ENCODE measurements around the gene C4A.
A peak's percentile ranks its signal among the peaks of the same experiment; 100 is the strongest.

The C4A gene

DNA sequence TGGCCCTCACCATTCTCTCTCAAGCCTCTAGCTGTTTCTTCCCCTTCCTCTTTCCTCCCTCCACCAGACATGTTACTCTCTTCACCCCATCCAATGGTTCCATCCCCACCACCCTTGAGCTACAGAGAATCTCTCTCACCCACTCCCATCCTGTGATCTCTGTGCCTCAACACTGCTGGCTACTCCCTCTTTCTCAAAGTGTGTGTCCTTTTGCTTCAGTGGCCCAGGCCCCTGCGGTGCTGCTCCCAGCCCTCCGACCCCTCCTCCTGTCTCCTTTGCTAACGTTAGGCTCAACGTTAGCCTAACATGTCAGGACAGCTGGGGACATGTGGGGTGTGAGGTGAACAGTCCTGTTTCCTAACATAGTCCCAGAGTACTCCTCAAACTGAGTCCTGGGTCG, 29.0 kb upstream of the C4A start:
- POLR2A ChIA-PET, result interaction anchor here (0.8 to 2.8 kb wide), 7 partner anchors 10 to 138 kb away, joined by 3 to 18 read pairs (median 6); partner anchors contain the start of genes DXO, EHMT2, HSPA1A and HSPA1L
- TF ChIP-seq FOXA1 (IDR thresholded peaks at IDR 0.05) (no peak), BHLHE40 (IDR thresholded peaks at IDR 0.05; ENCODE audit: borderline replicate concordance) (no peak), FOXK2 (IDR thresholded peaks at IDR 0.05) (no peak), SP1 (IDR thresholded peaks at IDR 0.05) (no peak), ZNF384 (IDR thresholded peaks at IDR 0.05) (no peak)
- TF ChIP-seq, protein P1, sequence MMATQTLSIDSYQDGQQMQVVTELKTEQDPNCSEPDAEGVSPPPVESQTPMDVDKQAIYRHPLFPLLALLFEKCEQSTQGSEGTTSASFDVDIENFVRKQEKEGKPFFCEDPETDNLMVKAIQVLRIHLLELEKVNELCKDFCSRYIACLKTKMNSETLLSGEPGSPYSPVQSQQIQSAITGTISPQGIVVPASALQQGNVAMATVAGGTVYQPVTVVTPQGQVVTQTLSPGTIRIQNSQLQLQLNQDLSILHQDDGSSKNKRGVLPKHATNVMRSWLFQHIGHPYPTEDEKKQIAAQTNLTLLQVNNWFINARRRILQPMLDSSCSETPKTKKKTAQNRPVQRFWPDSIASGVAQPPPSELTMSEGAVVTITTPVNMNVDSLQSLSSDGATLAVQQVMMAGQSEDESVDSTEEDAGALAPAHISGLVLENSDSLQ (IDR thresholded peaks at IDR 0.05), result no peak
- DNase-seq (ENCODE audit: extremely low spot score), result no peak
- CTCF ChIA-PET, result interaction anchor here (0.6 to 1.5 kb wide), 9 partner anchors 13 to 114 kb away, joined by 3 to 10 read pairs (median 3); no protein-coding TSS in a partner anchor

- ChIA-PET CTCF (no interaction called here), POLR2A (interaction anchor here (0.9 kb wide), 1 partner anchor 18 kb away, joined by 3 read pairs; the partner anchor contains the start of gene DXO)
- no peak for DNase-seq (ENCODE audit: extremely low spot score)
- no peak for TF ChIP-seq LEF1 (IDR thresholded peaks at IDR 0.05; ENCODE audit: borderline replicate concordance)
- TF ChIP-seq ZNF384 (IDR thresholded peaks at IDR 0.05), result no peak
- no peak for TF ChIP-seq HDGF (IDR thresholded peaks at IDR 0.05; ENCODE audit: borderline replicate concordance)
- TF ChIP-seq FOXA1 (IDR thresholded peaks at IDR 0.05), result no peak
- no peak for TF ChIP-seq ELF4 (IDR thresholded peaks at IDR 0.05)
- TF ChIP-seq FOXM1 (IDR thresholded peaks at IDR 0.05; ENCODE audit: borderline replicate concordance), result no peak
- no peak for TF ChIP-seq NFRKB (IDR thresholded peaks at IDR 0.05)
- TF ChIP-seq CTBP1 (IDR thresholded peaks at IDR 0.05; ENCODE audit: borderline replicate concordance), result no peak
- no peak for TF ChIP-seq SP1 (IDR thresholded peaks at IDR 0.05)
- TF ChIP-seq SUZ12 (IDR thresholded peaks at IDR 0.05), result no peak
- no peak for TF ChIP-seq FOXK2 (IDR thresholded peaks at IDR 0.05)
- TF ChIP-seq, protein P1 (IDR thresholded peaks at IDR 0.05), result no peak
- TF ChIP-seq BHLHE40 (IDR thresholded peaks at IDR 0.05; ENCODE audit: borderline replicate concordance), result no peak
- no peak for TF ChIP-seq L3MBTL2 (conservative IDR thresholded peaks at IDR 0.05)
- TF ChIP-seq ARNT (IDR thresholded peaks at IDR 0.05), result no peak
- TF ChIP-seq TARDBP (IDR thresholded peaks at IDR 0.05), result no peak
Measured at GRCh38 chr6:31954511-31954910, 27.3 kb upstream of the C4A start.

- DNase-seq (ENCODE audit: extremely low spot score), result no peak
Measured at GRCh38 chr6:31956796-31957195, 25.1 kb upstream of the C4A start.

GRCh38 chr6:31958412-31958740, 23.5 kb upstream of the C4A start:
- CTCF ChIA-PET, result interaction anchor here (1.0 kb wide), 1 partner anchor 16 kb away, joined by 3 read pairs; no protein-coding TSS in a partner anchor
- no peak for DNase-seq (ENCODE audit: extremely low spot score)
- POLR2A ChIA-PET, result interaction anchor here (0.6 to 8.0 kb wide), 7 partner anchors 9 to 60 kb away, joined by 3 to 84 read pairs (median 3); partner anchors contain the start of genes DXO and ZBTB12
- TF ChIP-seq ZNF384 (IDR thresholded peaks at IDR 0.05), result no peak
- TF ChIP-seq ELF4 (IDR thresholded peaks at IDR 0.05), result no peak
- TF ChIP-seq SUZ12 (IDR thresholded peaks at IDR 0.05), result no peak
- TF ChIP-seq, protein P1 (IDR thresholded peaks at IDR 0.05), result no peak
- no peak for TF ChIP-seq ARNT (IDR thresholded peaks at IDR 0.05)
- no peak for TF ChIP-seq FOXK2 (IDR thresholded peaks at IDR 0.05)
- TF ChIP-seq FOXA1 (IDR thresholded peaks at IDR 0.05), result no peak
- no peak; the same call in 1 of the 2 replicates for TF ChIP-seq L3MBTL2 (conservative IDR thresholded peaks at IDR 0.05)
- TF ChIP-seq NFRKB (IDR thresholded peaks at IDR 0.05), result no peak
- no peak for TF ChIP-seq CTBP1 (IDR thresholded peaks at IDR 0.05; ENCODE audit: borderline replicate concordance)
- TF ChIP-seq HDGF (IDR thresholded peaks at IDR 0.05; ENCODE audit: borderline replicate concordance), result no peak
- TF ChIP-seq SP1 (IDR thresholded peaks at IDR 0.05), result no peak
- no peak for TF ChIP-seq FOXM1 (IDR thresholded peaks at IDR 0.05; ENCODE audit: borderline replicate concordance)
- TF ChIP-seq LEF1 (IDR thresholded peaks at IDR 0.05; ENCODE audit: borderline replicate concordance), result no peak
- no peak for TF ChIP-seq BHLHE40 (IDR thresholded peaks at IDR 0.05; ENCODE audit: borderline replicate concordance)

More at GRCh38 chr6:31956796-31957195, 25.1 kb upstream of the C4A start:
- POLR2A ChIA-PET, result interaction anchor here (8.0 kb wide), 1 partner anchor 15 kb away, joined by 84 read pairs; the partner anchor contains the start of gene DXO
- CTCF ChIA-PET, result no interaction called here
- TF ChIP-seq ARNT (IDR thresholded peaks at IDR 0.05), result no peak
- TF ChIP-seq, protein P1 (IDR thresholded peaks at IDR 0.05), result no peak
- no peak for TF ChIP-seq CTBP1 (IDR thresholded peaks at IDR 0.05; ENCODE audit: borderline replicate concordance)
- no peak for TF ChIP-seq SUZ12 (IDR thresholded peaks at IDR 0.05)
- no peak for TF ChIP-seq L3MBTL2 (conservative IDR thresholded peaks at IDR 0.05)

DNA sequence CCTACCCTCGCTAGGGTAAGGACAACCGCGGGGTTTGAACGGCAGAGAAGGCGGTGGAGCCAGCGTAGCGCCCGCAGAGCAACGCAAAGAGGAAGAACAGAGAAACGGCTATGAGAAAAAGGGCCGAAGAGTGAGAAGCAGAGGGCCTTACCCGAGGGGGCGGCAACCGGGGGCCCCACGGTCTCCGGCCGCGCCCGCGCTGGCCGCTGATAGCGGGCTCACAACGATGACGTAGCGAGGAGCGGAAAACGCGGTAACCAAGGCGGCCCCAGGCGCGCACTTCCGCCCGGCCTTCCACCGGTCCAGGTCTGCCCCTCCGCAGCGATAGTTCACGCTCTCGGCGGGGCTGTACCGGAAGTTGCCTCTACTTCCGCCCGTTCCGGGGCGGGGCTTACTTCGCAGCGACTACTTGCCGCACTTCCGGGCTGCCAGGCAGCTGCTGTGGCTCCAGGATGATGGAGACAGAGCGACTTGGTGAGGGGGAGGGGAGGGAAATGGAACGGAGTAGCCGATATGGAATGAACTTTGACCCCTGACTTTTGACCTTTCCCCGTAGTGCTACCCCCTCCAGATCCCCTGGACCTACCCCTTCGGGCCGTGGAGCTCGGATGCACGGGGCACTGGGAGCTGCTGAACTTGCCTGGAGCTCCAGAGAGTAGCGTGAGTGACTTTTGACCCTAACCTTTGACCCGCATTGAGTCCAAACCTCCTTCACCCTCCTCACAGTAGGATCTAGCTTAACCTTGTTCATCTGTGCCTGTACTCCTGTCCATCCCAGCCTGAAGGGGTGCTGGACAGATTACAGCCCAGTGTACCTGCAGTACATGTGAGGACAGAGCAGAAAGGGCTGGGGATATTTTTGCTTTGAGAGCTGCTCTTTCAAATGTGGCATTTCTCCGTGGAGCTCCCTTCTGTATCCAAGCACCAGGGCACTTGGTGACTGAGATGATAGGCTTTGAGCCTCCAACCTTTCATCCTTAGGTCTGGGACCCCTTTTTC, 22.8 kb upstream of the C4A start, which contains the start of the genes NELFE and SKIC2:
Gene NELFE, minus strand, starts transcription at position 231 of the 999 bp plus-strand sequence. CDS start 525 bp downstream, outside the sequence.
Gene SKIC2, plus strand, starts transcription at position 435 of the 999 bp plus-strand sequence. Its CDS starts 18 bp downstream, at position 453.
- POLR2A ChIA-PET, result interaction anchor here (0.8 to 8.0 kb wide), 8 partner anchors 8 to 153 kb away, joined by 3 to 84 read pairs (median 3); partner anchors contain the start of genes DXO, LSM2 and ZBTB12
- TF ChIP-seq ELF4 (IDR thresholded peaks at IDR 0.05) (peak; percentile 99), LEF1 (IDR thresholded peaks at IDR 0.05; ENCODE audit: borderline replicate concordance) (no peak), SUZ12 (IDR thresholded peaks at IDR 0.05) (no peak), CTBP1 (IDR thresholded peaks at IDR 0.05; ENCODE audit: borderline replicate concordance) (0 out of 2 replicates have a peak, but pooled peaks have one; percentile 36)
- TF ChIP-seq, protein P1 (IDR thresholded peaks at IDR 0.05), result peak; percentile 66; the same call in 1 of the 2 replicates
- CTCF ChIA-PET, result interaction anchor here (1.0 to 1.2 kb wide), 2 partner anchors 11 to 17 kb away, joined by 3 read pairs; no protein-coding TSS in a partner anchor
- peak; percentile 100 for DNase-seq (ENCODE audit: extremely low spot score)
